SHP77 (cell line): ENCODE results near the gene FHOD3.

ENCODE experiments used
- DNase-seq, 2 experiments: peaks; one replicate each; lab custom pipeline; 2025; lab: John Stamatoyannopoulos, UW

FHOD3 gene

GRCh38 chr18:36522509-36522908 lies 225.0 kb downstream of the FHOD3 start:
- no peak for DNase-seq

- DNase-seq: no peak
Observed at GRCh38 chr18:36525913-36526312, 228.4 kb downstream of the FHOD3 start.

- no peak for DNase-seq
Observed at GRCh38 chr18:36526611-36527010, 229.1 kb downstream of the FHOD3 start.

- no peak for DNase-seq
Observed at GRCh38 chr18:36527051-36527450, 229.5 kb downstream of the FHOD3 start.

GRCh38 chr18:36527740-36528455 lies 230.4 kb downstream of the FHOD3 start:
- no peak for DNase-seq

- no peak for DNase-seq
Observed at GRCh38 chr18:36529747-36530146, 232.2 kb downstream of the FHOD3 start.

GRCh38 chr18:36530676-36531405 lies 233.3 kb downstream of the FHOD3 start:
- no peak for DNase-seq

- DNase-seq: no peak
Observed at GRCh38 chr18:36531636-36532035, 234.1 kb downstream of the FHOD3 start.

- no peak for DNase-seq
Observed at GRCh38 chr18:36532394-36532793, 234.9 kb downstream of the FHOD3 start.

GRCh38 chr18:36532815-36533214 lies 235.3 kb downstream of the FHOD3 start:
- DNase-seq: no peak

GRCh38 chr18:36533446-36534153 lies 236.1 kb downstream of the FHOD3 start:
- no peak for DNase-seq

- no peak for DNase-seq
Observed at GRCh38 chr18:36534154-36534688, 236.7 kb downstream of the FHOD3 start.

GRCh38 chr18:36535202-36535935 lies 237.9 kb downstream of the FHOD3 start:
- DNase-seq: no peak

- no peak for DNase-seq
Observed at GRCh38 chr18:36536426-36536825, 238.9 kb downstream of the FHOD3 start.

GRCh38 chr18:36537289-36537688 lies 239.8 kb downstream of the FHOD3 start:
- DNase-seq: no peak

- DNase-seq: no peak
Observed at GRCh38 chr18:36539674-36540231, 242.2 kb downstream of the FHOD3 start.

- no peak for DNase-seq
Observed at GRCh38 chr18:36543030-36543429, 245.5 kb downstream of the FHOD3 start.

- no peak for DNase-seq
Observed at GRCh38 chr18:36543991-36544725, 246.6 kb downstream of the FHOD3 start.

GRCh38 chr18:36545821-36546427 lies 248.4 kb downstream of the FHOD3 start:
- DNase-seq: no peak

GRCh38 chr18:36546876-36547275 lies 249.4 kb downstream of the FHOD3 start:
- no peak for DNase-seq
